A204.1 (cell line): ENCODE results near the gene KRTAP12-1.
"Not testable (repeated sequence)": the region's sequence is repeated elsewhere in the genome, so short reads cannot be mapped to it uniquely, and the experiment has no call there.

Experiments used
- FAIRE-seq: peaks from 2 replicates; lab custom pipeline; 2012; peaks lifted over from hg19 to GRCh38; lab: Jason Lieb, UNC

The KRTAP12-1 gene

DNA sequence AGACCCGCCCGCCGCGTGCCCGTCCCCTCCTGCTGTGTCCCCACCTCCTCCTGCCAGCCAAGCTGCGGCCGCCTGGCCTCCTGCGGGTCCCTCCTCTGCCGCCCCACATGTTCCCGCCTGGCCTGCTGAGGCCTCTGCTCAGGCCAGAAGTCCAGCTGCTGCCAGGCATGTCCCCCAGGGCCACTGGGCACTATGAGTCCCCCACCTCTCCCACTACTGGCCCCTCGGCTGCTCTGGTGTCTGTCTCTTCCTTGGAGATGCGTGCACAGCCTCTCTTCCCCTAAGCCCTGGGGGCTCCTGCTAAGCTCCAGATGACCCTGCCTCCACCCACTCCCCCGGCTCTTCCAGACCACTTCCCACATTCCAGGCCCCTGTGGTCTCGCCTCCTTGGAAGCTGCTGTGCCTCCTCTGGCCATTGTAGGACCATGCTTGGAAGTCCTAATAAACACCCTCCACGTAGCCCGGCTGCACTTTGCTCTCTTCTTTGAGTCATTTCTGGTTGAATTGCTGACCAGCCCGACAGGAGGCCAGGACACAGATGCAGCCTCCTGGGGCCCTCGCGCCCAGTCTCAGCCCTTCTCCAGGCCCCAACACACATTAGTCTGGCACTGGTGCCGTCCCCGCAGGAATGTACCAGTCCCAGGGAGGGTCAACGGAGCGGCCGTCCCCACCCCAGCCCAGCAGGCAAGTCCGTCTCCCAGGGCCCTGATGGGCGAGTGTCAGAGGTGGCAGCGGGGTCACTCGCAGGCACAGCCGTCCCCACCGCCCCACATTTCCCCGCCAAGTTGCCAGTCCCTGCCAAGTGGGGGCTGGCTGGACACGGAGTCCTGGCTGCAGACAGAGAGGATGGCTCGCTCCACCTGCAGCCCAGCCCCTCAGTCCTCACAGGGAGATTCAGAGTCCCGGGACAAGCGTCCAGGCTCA lies 16.1 kb upstream of the KRTAP12-1 start:
- no peak for FAIRE-seq

DNA sequence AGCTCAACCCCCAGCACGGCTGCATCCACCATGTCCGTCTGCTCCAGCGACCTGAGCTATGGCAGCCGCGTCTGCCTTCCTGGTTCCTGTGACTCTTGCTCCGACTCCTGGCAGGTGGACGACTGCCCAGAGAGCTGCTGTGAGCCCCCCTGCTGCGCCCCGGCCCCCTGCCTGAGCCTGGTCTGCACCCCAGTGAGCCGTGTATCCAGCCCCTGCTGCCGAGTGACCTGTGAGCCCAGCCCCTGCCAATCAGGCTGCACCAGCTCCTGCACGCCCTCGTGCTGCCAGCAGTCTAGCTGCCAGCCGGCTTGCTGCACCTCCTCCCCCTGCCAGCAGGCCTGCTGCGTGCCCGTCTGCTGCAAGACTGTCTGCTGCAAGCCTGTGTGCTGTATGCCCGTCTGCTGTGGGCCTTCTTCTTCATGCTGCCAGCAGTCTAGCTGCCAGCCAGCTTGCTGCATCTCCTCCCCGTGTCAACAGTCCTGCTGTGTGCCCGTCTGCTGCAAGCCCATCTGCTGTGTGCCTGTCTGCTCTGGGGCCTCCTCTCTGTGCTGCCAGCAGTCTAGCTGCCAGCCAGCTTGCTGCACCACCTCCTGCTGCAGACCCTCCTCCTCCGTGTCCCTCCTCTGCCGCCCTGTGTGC lies 15.3 kb upstream of the KRTAP12-1 start, which contains the start of gene KRTAP10-12:
KRTAP10-12 (plus strand) TSS at position 1 of the 639 bp plus-strand sequence; CDS start at position 31, 30 bp downstream.
- not testable (repeated sequence) for FAIRE-seq

DNA sequence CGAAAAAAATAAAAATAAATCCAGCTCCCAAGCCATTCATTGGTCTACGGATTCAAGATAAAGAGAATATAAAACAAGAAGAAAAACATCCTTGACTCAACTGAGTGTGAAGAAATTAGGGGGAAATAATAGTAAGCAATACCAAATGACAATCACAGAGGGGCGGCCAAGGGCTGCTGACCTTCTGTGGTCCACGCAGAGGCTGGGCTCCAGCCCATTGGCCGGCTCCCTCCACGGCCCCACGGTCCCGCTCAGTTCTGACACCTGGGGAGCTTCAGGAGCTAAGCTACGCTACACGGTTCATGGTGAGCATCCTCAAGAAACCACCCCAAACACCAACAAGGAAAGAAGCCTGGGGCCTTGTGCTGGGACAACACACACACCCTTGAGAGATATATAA lies 14.6 kb upstream of the KRTAP12-1 start:
- FAIRE-seq: no peak

- no peak for FAIRE-seq
These were observed 13.7 kb upstream of the KRTAP12-1 start for GRCh38 chr21:44695641-44696040.

- no peak for FAIRE-seq
These were observed 13.2 kb upstream of the KRTAP12-1 start for GRCh38 chr21:44695184-44695583.

- no peak for FAIRE-seq
These were observed 12.8 kb upstream of the KRTAP12-1 start for GRCh38 chr21:44694776-44695175.

- no peak for FAIRE-seq
These were observed 11.0 kb upstream of the KRTAP12-1 start for GRCh38 chr21:44692798-44693512.

GRCh38 chr21:44691686-44692085 lies 9.7 kb upstream of the KRTAP12-1 start:
- no peak for FAIRE-seq

GRCh38 chr21:44689740-44690139 lies 7.8 kb upstream of the KRTAP12-1 start:
- FAIRE-seq: not testable (repeated sequence)

- no peak for FAIRE-seq
These were observed 5.7 kb upstream of the KRTAP12-1 start for GRCh38 chr21:44687671-44688070.

GRCh38 chr21:44686843-44687561 lies 5.0 kb upstream of the KRTAP12-1 start:
- FAIRE-seq: no peak

DNA sequence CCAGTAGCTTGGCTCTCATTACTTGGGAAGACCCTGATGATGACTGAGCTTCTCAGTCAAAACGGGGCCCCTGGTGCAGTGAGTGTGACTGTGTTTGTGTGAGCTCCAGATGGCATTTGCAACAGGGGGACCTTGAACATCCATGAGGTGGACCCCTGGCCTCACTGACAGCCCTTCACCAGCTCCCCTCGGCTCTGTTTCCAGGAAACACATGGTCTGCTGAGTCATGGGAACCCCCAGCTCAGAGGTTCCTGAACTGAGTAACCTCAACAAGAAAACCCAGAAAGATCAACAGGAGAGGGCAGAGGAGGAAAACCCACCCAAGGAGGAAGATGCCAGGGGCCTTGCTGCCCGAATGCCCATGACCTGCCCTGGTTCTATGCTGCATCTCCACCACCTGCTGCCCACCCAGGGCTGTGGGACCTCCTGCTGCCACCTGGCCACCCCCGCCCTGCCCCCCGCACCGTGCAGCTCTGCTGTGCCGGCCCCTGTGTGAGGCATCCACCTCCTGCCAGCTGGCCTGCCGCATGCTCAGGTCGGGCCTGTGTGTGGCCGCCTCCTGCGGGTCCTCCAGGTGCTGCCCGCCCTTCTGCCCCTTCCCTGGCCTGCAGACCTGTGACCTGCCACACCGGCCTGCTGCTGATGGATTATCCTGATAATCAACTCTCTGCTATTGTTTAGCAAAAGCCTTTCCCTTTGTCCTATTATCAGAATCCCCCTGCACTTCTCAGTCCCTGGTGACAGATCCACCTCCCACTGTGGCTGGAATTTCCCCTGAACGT lies 4.2 kb upstream of the KRTAP12-1 start:
- no peak for FAIRE-seq

DNA sequence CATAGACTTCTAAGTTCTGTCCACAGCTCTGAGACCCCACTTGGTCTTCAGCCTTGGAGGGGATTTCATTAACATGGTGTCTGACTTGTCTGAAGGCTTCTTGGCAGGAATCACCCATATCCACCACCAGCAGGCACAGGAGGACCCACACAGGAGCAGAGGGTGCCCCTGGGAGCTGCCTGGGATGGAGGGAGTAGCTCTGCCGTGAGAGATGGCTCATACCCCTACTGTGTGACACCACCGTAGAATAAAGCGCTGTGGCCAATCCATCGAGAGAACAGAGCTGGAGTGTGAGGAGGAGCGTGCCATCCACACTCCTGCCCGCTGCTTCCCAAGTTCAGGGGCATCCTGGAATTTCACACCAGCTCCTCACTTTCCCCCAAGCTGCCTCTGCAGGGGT lies 3.1 kb upstream of the KRTAP12-1 start:
- FAIRE-seq: not testable (repeated sequence)

- no peak for FAIRE-seq
These were observed 2.5 kb upstream of the KRTAP12-1 start for GRCh38 chr21:44684483-44684882.

GRCh38 chr21:44684077-44684476 lies 2.1 kb upstream of the KRTAP12-1 start:
- FAIRE-seq: no peak

GRCh38 chr21:44682580-44683151 lies 703 bp upstream of the KRTAP12-1 start:
- no peak for FAIRE-seq

- FAIRE-seq: no peak
These were observed 811 bp downstream of the KRTAP12-1 start for GRCh38 chr21:44681152-44681551.

DNA sequence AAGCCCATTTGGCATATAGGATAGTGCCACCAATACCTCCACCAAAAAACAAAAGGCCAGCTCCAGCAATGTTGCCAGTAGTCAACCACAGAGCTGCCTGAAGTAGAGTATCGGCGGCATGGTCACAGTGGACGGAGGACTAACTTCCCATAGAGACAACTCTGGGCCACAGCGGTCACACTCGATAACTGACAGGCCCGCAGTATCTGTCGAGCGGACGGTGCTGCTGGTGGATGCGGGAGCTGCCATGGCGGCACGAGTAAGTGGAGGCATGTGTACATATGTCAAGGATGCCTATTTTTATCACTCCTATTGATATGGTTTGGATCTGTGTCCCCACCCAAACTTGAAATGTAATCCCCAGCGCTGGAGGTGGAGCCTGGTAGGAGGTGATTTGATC lies 4.1 kb downstream of the KRTAP12-1 start:
- FAIRE-seq: no peak

DNA sequence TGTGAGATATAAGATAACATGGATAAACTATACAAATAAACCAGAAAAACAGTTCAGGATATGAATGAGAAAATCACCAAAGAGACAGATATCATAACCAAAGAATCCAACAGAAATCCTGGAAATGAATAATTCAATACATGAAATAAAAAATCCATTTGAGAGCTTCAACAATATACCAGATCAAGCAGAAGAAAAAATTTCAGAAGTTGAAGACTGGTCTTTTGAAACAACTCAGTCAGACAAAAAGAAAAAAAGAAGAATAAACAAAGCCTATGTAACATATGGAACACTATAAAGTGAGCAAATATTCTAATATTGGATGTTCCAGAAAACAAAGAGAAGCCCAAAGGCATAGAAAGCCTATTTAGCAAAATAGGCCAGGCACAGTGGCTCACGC lies 10.1 kb downstream of the KRTAP12-1 start:
- FAIRE-seq: no peak

DNA sequence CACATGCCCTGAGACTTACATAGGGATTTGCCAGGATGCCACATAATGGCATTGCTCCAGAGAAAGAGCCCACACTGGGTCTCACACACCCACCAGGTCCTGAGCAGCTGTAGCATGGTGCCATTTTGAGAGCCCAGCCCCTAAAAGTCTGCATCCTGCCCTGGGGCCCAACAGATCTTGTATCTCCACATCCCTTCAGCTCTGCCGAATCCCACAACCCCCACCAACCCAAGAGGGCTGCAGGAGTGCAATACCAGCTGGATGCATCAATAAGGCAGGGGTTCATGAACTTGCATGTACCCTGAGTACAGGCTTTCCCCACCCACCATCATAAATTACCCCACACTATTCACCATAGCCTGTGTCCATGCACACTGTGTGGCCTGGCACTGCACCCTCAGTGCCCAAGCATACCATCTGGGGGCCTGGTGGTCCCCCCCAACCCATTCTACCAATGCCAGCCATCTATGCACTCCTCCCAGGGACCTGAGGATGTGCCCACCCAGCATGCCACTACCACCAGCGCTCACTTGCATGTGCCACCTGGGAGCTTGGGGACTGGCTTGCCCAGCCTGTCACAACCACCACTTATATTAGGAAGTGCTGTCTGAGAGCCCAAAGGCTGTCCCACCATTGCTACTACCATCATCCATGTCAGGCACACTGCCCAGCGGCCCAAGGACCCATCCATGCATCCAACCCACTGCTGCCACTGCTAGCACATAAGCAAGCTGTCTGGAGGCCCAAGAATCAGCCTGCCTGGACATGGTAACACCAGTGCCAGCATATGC lies 11.1 kb downstream of the KRTAP12-1 start:
- no peak for FAIRE-seq
